Keratinocyte (primary cell): ENCODE measurements around the gene RAP1GAP2. TPM values are rescaled to one million over a fixed set of nuclear protein-coding genes. Genes with fewer than 3 reads are reported as not detected.
A peak's percentile ranks its signal among the peaks of the same experiment; 100 is the strongest.
"Not testable (repeated sequence)": the region's sequence is repeated elsewhere in the genome, so short reads cannot be mapped to it uniquely, and the experiment has no call there.

Source experiments
- DNase-seq: peaks from one replicate; pipeline ENCODE4 v3.0.0-alpha.2; 2011; ENCODE audit warnings: low read depth, missing footprints, low spot score
- FAIRE-seq: peaks from 2 replicates; lab custom pipeline; 2011; peaks lifted over from hg19 to GRCh38; lab: Jason Lieb, UNC
- H2AFZ ChIP-seq: 2 replicates; pipeline ENCODE4 v1.6.0; 2012; ENCODE audit warnings: low read length, control low read depth, inconsistent platforms; ENCODE audit not compliant: control insufficient read depth
- H3K27ac ChIP-seq: 2 replicates; pipeline ENCODE4 v1.5.1; 2011; ENCODE audit warnings: low read length; ENCODE audit not compliant: control insufficient read depth, insufficient read depth
- H3K27me3 ChIP-seq: 3 replicates; pipeline ENCODE4 v1.6.0; 2011; ENCODE audit warnings: low read length; ENCODE audit not compliant: control insufficient read depth, insufficient read depth; ENCODE audit errors: extremely low read depth
- H3K36me3 ChIP-seq, 2 experiments: 2 replicates in 1 of 2; 3 replicates in 1 of 2; pipeline ENCODE4 v1.5.1; 2011; ENCODE audit warnings: low read length in 2 of 2, mild to moderate bottlenecking in 1 of 2; ENCODE audit not compliant: control insufficient read depth in 2 of 2, insufficient read depth in 2 of 2; ENCODE audit errors: extremely low read depth in 1 of 2
- H3K4me1 ChIP-seq: 3 replicates; pipeline ENCODE4 v1.5.1; 2011; ENCODE audit warnings: low read length; ENCODE audit not compliant: control insufficient read depth, insufficient read depth; ENCODE audit errors: extremely low read depth
- H3K4me2 ChIP-seq: 3 replicates; pipeline ENCODE4 v1.6.0; 2011; ENCODE audit warnings: low read depth, low read length; ENCODE audit not compliant: control insufficient read depth, insufficient read depth; ENCODE audit errors: extremely low read depth
- H3K4me3 ChIP-seq, 3 experiments: fragments of 200-600 bp in 1 of 3; sonication (generic) in 1 of 3; 2 replicates in 2 of 3; 3 replicates in 1 of 3; pipeline ENCODE4 v1.5.1; 2011 to 2016; ENCODE audit warnings: low read length in 3 of 3, mild to moderate bottlenecking in 3 of 3, control low read depth in 2 of 3, inconsistent platforms in 1 of 3, low read depth in 1 of 3, mixed read lengths in 1 of 3, mixed run types in 1 of 3, moderate library complexity in 1 of 3; ENCODE audit not compliant: control insufficient read depth in 2 of 3, insufficient read depth in 2 of 3; ENCODE audit errors: extremely low read depth in 1 of 3
- H3K79me2 ChIP-seq: 2 replicates; pipeline ENCODE4 v1.6.0; 2012; ENCODE audit warnings: low read length; ENCODE audit not compliant: control insufficient read depth, insufficient read depth
- H3K9ac ChIP-seq: 3 replicates; pipeline ENCODE4 v1.6.0; 2011; ENCODE audit warnings: low read length; ENCODE audit not compliant: control insufficient read depth, insufficient read depth; ENCODE audit errors: extremely low read depth
- H3K9me1 ChIP-seq: 3 replicates; pipeline ENCODE4 v1.6.0; 2011; ENCODE audit warnings: low read length; ENCODE audit not compliant: control insufficient read depth, insufficient read depth; ENCODE audit errors: extremely low read depth
- H3K9me3 ChIP-seq: 2 replicates; pipeline ENCODE4 v1.5.1; 2012; ENCODE audit warnings: low read depth, low read length; ENCODE audit not compliant: control insufficient read depth
- H4K20me1 ChIP-seq: 3 replicates; pipeline ENCODE4 v1.6.0; 2011; ENCODE audit warnings: low read length; ENCODE audit not compliant: control insufficient read depth, insufficient read depth; ENCODE audit errors: extremely low read depth
- EZH2 ChIP-seq: IDR thresholded peaks from one replicate; pipeline ENCODE4 v1.6.1; 2012; ENCODE audit warnings: inconsistent platforms, mild to moderate bottlenecking, low read length, moderate library complexity
- dilution Hi-C: fragments of 300-500 bp; cut with MboI; formaldehyde crosslinking; loops from one replicate; pipeline ENCODE4 v1.7.0; 2020; ENCODE audit warnings: low sequenced_read_pairs; ENCODE audit not compliant: extremely low pct_ligation_motif_present
- polyA plus RNA-seq, 5 experiments: library from polyadenylated mRNA; depleted of rRNA in 3 of 5; stranded (reverse) in 3 of 5; stranded (forward) in 1 of 5; unstranded in 1 of 5; fragments of >200 nt; gene quantifications; 1 replicate in 1 of 5; 2 replicates in 3 of 5; 3 replicates in 1 of 5; pipeline versions ENCODE4 v1.2.1 to v1.2.3, GENCODE V29; 2011 to 2012; ENCODE audit warnings: missing spikeins in 2 of 5, low read depth in 1 of 5, low replicate concordance in 1 of 5
- TF ChIP-seq, protein P1 (sequence below), 3 experiments: IDR thresholded peaks in 1 of 3; conservative IDR thresholded peaks in 1 of 3; optimal IDR thresholded peaks in 1 of 3; 2 replicates in 2 of 3; 3 replicates in 1 of 3; pipeline versions ENCODE3 to v1.5.1; 2011; ENCODE audit warnings: low read length in 3 of 3, mild to moderate bottlenecking in 3 of 3, moderate library complexity in 2 of 3, control low read depth in 1 of 3, inconsistent platforms in 1 of 3; ENCODE audit not compliant: insufficient read depth in 2 of 3; ENCODE audit errors: extremely low read depth in 1 of 3

The RAP1GAP2 gene
- polyA plus RNA-seq, 1 donor (not counting 4 experiments of a cell fraction or from before 2014, with no cell fraction given) = 13.6 TPM

DNA sequence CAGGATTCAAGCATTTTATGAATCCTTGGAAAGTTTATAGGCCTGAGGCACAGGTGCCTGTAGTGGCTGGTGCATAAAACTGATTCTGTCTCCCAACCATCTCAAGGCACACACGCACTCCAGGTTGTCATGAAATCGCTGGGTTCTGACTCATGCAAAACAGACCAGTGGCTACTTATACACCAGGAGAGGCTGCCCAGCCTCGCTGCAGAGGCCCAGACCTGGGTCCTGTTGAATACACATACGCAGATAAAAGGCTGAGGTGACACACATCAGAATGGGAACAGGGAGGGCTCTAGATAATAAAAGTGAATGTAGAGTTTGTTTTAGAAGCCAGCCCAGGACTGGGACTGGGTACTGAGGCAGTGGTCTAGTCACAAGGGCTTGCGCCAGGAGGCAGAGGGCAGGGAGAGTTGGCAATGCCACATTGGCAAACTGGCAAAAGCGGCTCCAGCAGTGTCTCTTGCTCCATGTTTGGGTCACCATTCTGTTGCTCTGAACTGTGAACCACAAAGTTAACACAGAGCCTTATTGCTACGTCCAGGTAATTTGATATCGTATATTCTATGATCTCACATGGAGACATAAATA lies 253.6 kb downstream of the RAP1GAP2 start:
- no peak overlapping the region for H2AFZ ChIP-seq
- H3K36me3 ChIP-seq = no peaks in the 10 kb centered on the region
- H3K79me2 ChIP-seq = no peaks in the 10 kb centered on the region
- dilution Hi-C loops = no loop called here
- no peak for DNase-seq
- H3K9ac ChIP-seq = no peak overlapping the region
- no peaks in the 10 kb centered on the region for H3K9me1 ChIP-seq
- H3K27ac ChIP-seq = no peak overlapping the region
- no peaks in the 10 kb centered on the region for H3K27me3 ChIP-seq
- H3K9me3 ChIP-seq = no peaks in the 10 kb centered on the region
- FAIRE-seq = no peak
- peaks cover 12% of the 10 kb centered on the region for H3K4me1 ChIP-seq
- H3K4me2 ChIP-seq = peak overlapping the region; percentile 96
- no peaks in the 10 kb centered on the region for H4K20me1 ChIP-seq
- peak overlapping the region; percentile 70 to 95 (median 92) for H3K4me3 ChIP-seq
- TF ChIP-seq, protein P1, sequence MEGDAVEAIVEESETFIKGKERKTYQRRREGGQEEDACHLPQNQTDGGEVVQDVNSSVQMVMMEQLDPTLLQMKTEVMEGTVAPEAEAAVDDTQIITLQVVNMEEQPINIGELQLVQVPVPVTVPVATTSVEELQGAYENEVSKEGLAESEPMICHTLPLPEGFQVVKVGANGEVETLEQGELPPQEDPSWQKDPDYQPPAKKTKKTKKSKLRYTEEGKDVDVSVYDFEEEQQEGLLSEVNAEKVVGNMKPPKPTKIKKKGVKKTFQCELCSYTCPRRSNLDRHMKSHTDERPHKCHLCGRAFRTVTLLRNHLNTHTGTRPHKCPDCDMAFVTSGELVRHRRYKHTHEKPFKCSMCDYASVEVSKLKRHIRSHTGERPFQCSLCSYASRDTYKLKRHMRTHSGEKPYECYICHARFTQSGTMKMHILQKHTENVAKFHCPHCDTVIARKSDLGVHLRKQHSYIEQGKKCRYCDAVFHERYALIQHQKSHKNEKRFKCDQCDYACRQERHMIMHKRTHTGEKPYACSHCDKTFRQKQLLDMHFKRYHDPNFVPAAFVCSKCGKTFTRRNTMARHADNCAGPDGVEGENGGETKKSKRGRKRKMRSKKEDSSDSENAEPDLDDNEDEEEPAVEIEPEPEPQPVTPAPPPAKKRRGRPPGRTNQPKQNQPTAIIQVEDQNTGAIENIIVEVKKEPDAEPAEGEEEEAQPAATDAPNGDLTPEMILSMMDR (optimal IDR thresholded peaks at IDR 0.05 in 1 of 3, IDR thresholded peaks at IDR 0.05 in 1 of 3, conservative IDR thresholded peaks at IDR 0.05 in 1 of 3; ENCODE audit: extremely low read depth in 1 of 3, insufficient read depth in 2 of 3, low read length in 3 of 3) = no peak
- TF ChIP-seq EZH2 = no peak

DNA sequence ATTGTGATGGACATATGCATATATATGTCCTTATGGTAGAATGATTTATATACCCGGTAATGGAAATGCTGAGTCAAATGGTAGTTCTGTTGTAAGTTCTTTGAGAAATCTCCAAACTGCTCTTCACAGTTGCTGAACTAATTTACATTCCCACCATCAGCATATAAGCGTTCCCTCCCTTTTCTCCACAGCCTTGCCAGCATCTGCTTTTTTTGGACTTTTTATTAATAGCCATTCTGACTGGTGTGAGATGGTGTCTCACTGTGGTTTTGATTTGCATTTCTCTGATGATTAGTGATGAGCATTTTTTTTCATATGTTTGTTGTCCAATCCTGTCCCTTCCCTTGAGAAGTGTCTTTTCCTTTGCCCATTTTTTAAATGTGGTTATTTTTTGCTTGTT lies 258.6 kb downstream of the RAP1GAP2 start:
- H3K36me3 ChIP-seq, H3K4me1 ChIP-seq, H3K9me1 ChIP-seq, dilution Hi-C loops, H3K27me3 ChIP-seq, FAIRE-seq, H3K4me2 ChIP-seq, DNase-seq, H3K4me3 ChIP-seq, H3K9ac ChIP-seq, H3K27ac ChIP-seq, H3K9me3 ChIP-seq, H4K20me1 ChIP-seq, H2AFZ ChIP-seq, H3K79me2 ChIP-seq: not testable (repeated sequence)

DNA sequence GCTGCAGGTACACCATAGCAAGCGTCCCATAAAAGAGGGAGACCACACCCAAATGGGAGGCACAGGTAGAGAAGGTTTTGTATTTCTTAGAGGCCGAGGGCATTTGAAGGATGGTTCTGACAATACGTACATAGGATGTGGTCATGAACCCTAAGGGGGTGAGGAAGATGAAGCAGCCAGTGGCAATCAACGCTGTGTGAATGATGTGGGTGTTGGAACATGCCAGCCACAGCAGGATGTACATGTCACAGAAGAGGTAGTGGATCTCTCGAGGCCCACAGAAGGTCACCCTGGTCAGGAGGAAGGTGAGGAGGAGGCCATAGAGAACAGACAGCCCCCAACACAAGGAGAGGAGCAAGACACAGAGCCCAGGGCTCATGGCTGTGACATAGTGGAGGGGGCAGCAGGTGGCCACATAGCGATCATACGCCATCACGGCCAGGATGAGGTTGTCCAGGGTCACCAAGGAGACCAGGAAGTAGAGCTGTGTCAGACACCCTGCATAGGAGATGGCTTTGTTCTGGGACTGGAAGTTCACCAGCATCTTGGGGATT lies 266.7 kb downstream of the RAP1GAP2 start:
- H3K9me3 ChIP-seq, H3K27me3 ChIP-seq, H3K36me3 ChIP-seq, H3K79me2 ChIP-seq, dilution Hi-C loops, H3K9ac ChIP-seq, H3K9me1 ChIP-seq, FAIRE-seq, H3K27ac ChIP-seq, H4K20me1 ChIP-seq, H3K4me1 ChIP-seq, H3K4me3 ChIP-seq, H3K4me2 ChIP-seq, DNase-seq, H2AFZ ChIP-seq: not testable (repeated sequence)

DNA sequence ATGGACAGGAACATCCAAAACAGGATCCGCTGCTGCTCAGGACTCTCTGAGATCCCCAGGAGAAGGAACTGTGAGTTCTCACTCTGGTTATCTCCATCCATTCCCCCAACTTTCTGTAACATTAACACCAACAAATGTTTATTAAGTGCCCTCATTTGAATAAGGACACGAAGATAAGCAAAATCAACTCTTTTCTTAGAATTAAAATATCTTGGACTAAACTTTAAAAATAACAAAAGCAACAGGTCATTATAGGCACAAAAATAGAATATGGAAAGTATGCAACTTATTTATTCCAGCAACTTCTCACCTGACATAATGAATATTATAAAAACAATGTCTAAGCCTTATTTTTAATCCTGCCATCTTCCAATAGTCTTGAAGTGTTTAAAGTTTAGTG lies 267.3 kb downstream of the RAP1GAP2 start, which contains the start of gene OR1D5:
Gene OR1D5 (minus strand): TSS at position 101 of the 400 bp plus-strand sequence. CDS start 0 bp downstream, at position 101.
- dilution Hi-C loops, DNase-seq, H2AFZ ChIP-seq: not testable (repeated sequence)

More for the DNA sequence above, 267.3 kb downstream of the RAP1GAP2 start, which contains the start of gene OR1D5:
- FAIRE-seq, H3K27me3 ChIP-seq, H3K27ac ChIP-seq, H3K4me3 ChIP-seq, H3K4me2 ChIP-seq, H3K9me1 ChIP-seq, H3K36me3 ChIP-seq, H4K20me1 ChIP-seq, H3K4me1 ChIP-seq, H3K9me3 ChIP-seq, H3K9ac ChIP-seq, H3K79me2 ChIP-seq: not testable (repeated sequence)
